ENCODE measurements around the gene SLC25A26.
"Not testable (repeated sequence)": the region's sequence is repeated elsewhere in the genome, so short reads cannot be mapped to it uniquely, and the experiment has no call there.

SLC25A26 gene

GRCh38 chr3:66220602-66221377 lies at the start of gene SLC25A26:
TSS of gene SLC25A26 (plus strand) at chr3:66221001. CDS start at chr3:66221095, 94 bp downstream.
- DNase-seq: peak; percentile 97

- DNase-seq: no peak
Observed at GRCh38 chr3:66172394-66172793, 48.4 kb upstream of the SLC25A26 start.

DNA sequence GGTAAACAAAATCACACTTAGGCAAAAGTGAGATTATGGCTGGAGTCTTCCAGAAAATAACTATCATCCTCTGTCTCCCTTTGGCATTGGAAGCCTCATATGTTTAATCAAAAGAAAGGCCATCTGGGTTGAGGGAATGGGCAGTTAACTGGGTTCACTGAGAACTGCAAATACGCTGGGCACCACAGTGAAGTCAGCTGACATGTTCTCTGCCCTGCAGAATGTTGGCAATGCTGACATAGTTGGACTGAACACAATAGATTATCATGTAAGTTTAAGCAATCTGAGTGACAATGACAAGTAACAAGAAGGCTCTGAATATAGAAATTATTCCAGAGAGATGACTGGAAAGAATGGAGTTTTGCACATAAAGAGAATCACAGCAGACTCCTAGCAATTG lies 43.8 kb upstream of the SLC25A26 start:
- no peak for DNase-seq

DNA sequence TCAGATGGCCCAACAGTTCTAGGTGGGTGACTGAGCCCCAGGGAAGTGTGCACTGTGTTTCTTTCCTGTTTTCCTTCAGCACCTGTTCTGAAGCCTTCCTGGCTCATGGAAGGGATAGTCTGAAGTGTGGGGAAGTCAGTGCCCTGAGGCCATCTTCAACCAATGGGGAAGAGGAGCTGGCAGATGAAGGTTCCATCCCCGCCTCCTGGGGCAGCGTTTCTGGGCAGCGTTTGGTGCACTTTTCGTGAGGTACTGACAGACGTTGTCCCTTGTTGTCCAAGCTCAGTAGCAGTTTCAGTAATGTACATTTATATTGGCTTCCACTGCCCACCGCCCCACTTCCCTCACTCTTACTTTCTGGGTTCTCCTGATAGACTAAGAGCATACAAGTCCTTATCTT lies 42.6 kb upstream of the SLC25A26 start:
- no peak for DNase-seq

- DNase-seq: no peak
Observed at GRCh38 chr3:66179793-66180192, 41.0 kb upstream of the SLC25A26 start.

- no peak for DNase-seq
Observed at GRCh38 chr3:66181764-66182163, 39.0 kb upstream of the SLC25A26 start.

GRCh38 chr3:66182246-66182645 lies 38.6 kb upstream of the SLC25A26 start:
- no peak for DNase-seq

DNA sequence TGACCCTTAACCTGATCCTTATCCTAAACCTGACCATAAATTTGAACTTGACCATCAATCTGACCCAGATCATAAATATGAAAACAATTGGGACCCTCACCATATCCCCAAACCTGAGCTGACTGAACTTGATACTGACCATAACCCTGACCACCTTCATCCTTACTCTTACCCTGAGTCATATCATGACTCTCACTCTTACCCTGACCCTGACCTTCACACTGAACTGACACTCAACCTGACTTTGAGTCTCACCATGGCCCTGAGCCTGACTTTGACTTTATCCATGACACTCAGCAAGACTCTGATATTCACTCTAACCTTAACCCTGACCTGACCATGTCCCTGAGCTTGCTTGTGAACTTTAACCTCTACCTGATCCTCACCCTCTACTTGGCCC lies 34.3 kb upstream of the SLC25A26 start:
- DNase-seq: no peak

GRCh38 chr3:66195347-66195783 lies 25.4 kb upstream of the SLC25A26 start:
- peak; percentile 7 for DNase-seq

GRCh38 chr3:66196633-66197032 lies 24.2 kb upstream of the SLC25A26 start:
- DNase-seq: no peak

- no peak for DNase-seq
Observed at GRCh38 chr3:66198437-66199088, 22.2 kb upstream of the SLC25A26 start.

- DNase-seq: no peak
Observed at GRCh38 chr3:66199089-66199473, 21.7 kb upstream of the SLC25A26 start.

DNA sequence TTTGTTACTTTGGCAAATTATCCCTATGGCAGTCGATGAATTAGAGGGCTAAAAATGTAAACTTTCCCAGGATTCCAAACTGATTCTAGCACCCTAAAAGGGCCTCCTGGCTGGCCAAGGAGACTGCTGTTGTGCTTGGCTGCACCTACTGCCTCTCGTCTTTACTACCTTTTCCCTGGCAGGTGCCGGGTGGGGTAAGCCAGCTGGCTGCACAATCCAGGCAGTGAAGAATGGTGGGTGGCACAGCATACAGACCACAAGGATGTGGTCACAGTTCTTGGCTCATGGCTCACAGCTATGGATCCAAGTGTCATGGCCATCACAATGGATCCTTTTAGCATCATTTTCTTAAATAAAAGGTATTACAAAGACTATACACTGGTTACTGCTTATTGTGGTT lies 20.7 kb upstream of the SLC25A26 start:
- DNase-seq: no peak

GRCh38 chr3:66200786-66201185 lies 20.0 kb upstream of the SLC25A26 start:
- DNase-seq: no peak

GRCh38 chr3:66203275-66203674 lies 17.5 kb upstream of the SLC25A26 start:
- DNase-seq: no peak

- no peak for DNase-seq
Observed at GRCh38 chr3:66206806-66207205, 14.0 kb upstream of the SLC25A26 start.

DNA sequence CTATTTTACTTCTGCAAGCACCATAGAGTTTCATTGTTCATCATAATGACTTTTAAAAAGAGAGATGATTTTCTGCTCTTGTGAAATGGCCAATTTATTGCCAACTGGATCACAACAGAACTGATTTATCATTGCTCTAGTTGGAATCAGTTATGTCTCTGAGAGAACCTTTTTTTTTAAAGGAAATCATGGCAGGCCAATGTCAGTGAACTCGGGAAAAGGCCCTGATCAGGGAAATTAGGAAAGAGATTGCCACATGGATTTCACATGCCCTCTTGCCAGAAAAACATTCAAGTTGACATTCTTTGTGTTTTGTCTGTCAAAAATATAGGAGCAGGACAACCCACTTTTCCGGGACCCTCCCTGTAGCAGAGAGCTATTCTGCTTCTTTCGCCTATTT lies 12.6 kb upstream of the SLC25A26 start:
- DNase-seq: no peak

- no peak for DNase-seq
Observed at GRCh38 chr3:66210687-66211295, 10.0 kb upstream of the SLC25A26 start.

DNA sequence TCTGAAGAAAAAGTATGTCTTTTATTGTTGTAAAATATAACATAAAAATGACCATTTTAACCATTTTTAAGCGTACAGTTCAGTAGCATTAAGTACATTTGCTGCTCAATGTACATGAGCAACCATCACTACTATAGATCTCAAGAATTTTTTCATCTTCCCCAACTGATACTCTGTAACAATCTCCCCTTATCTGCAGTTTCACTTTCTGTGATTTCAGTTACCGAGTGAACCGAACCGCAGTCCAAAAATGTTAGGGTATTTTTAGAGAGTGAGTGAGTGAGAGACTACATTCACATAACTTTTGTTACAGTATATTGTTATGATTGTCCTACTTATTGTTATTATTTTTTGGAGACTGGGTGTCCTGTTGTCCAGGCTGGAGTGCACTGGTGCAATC lies 9.0 kb upstream of the SLC25A26 start:
- DNase-seq: no peak

GRCh38 chr3:66215106-66215505 lies 5.7 kb upstream of the SLC25A26 start:
- DNase-seq: no peak

DNA sequence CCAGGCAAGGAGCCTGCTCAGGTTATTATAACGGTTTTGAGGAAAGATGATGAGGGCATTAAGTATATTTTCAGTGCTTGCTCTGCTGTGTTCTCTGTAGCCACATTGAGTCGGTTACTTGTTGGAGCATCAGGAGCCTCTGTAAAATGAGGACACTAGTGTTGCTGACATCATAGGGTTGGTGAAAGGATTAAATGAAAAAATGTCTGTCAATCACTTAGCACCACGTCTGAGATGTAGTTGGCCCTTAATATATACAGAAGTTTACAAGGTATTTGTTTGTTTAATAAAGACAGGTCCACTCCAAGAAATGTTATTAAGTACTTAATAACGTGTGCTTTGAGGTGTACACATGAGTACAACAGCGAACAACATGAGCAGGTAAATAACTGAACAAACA lies 735 bp upstream of the SLC25A26 start:
- DNase-seq: no peak

- DNase-seq: peak; percentile 42
Observed at GRCh38 chr3:66224220-66224619, 3.4 kb downstream of the SLC25A26 start.

- not testable (repeated sequence) for DNase-seq
Observed at GRCh38 chr3:66226093-66226492, 5.3 kb downstream of the SLC25A26 start.

DNA sequence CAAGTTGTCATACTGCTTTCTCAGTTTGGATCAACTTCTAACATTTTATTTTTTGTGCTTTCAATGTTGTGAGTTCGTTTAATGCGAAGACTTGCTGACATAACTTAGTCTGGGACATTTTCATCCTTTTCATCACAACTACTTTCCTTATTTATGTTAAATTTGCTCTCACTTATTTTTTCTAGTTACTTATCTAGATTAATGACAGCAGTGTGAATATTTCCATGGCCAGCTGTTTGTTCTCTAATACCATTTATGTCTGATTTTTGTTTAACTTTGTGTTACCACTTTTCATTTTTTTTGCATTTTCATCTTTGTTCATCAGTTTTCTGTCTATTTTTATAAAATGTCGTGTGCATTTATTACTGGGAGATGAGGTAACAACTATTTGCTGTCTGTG lies 6.2 kb downstream of the SLC25A26 start:
- no peak for DNase-seq
